GM23338 (cell line): Measurements from ENCODE around the gene CACNG6. TPM values are rescaled to one million over a fixed set of nuclear protein-coding genes. Genes with fewer than 3 reads are reported as not detected.
A peak's percentile ranks its signal among the peaks of the same experiment; 100 is the strongest.

ENCODE experiments used
- ATAC-seq: fragments of 200-7000 bp; cut with Tn5 transposase; 3 replicates; pipeline ENCODE4 v1.9.1; 2020
- DNase-seq: peaks from one replicate; pipeline ENCODE4 v3.0.0-alpha.2; 2015; ENCODE audit warnings: low spot score
- H2AFZ ChIP-seq: fragments of 200-600 bp; sonication (generic); 2 replicates; pipeline ENCODE4 v1.8.0; 2016; ENCODE audit warnings: antibody characterized with exemption, mild to moderate bottlenecking, moderate library complexity
- H3F3A ChIP-seq: fragments of 200-600 bp; sonication (generic); replicated peaks from 2 replicates; pipeline ENCODE4 v1.8.0; 2017; ENCODE audit warnings: antibody characterized with exemption, mixed run types, low read depth
- H3K27ac ChIP-seq: fragments of 200-600 bp; sonication (generic); 2 replicates; pipeline ENCODE4 v1.6.1; 2016; ENCODE audit warnings: low read depth
- H3K27me3 ChIP-seq: fragments of 200-600 bp; sonication (generic); 2 replicates; pipeline ENCODE4 v1.8.0; 2016; ENCODE audit warnings: mild to moderate bottlenecking, mixed run types, moderate library complexity; ENCODE audit not compliant: insufficient read depth
- H3K36me3 ChIP-seq: fragments of 200-600 bp; sonication (generic); 2 replicates; pipeline ENCODE4 v1.8.0; 2016; ENCODE audit warnings: mild to moderate bottlenecking; ENCODE audit not compliant: insufficient read depth
- H3K4me1 ChIP-seq: fragments of 200-600 bp; sonication (generic); 2 replicates; pipeline ENCODE4 v1.8.0; 2016; ENCODE audit warnings: mild to moderate bottlenecking, moderate library complexity; ENCODE audit not compliant: insufficient read depth
- H3K4me2 ChIP-seq: fragments of 200-600 bp; sonication (generic); 2 replicates; pipeline ENCODE4 v1.7.1; 2017; ENCODE audit warnings: mixed run types
- H3K4me3 ChIP-seq: fragments of 200-600 bp; sonication (generic); 2 replicates; pipeline ENCODE4 v1.6.1; 2016; ENCODE audit warnings: mixed run types
- H3K79me2 ChIP-seq: fragments of 200-600 bp; sonication (generic); replicated peaks from 2 replicates; pipeline ENCODE4 v1.8.0; 2017; ENCODE audit warnings: mild to moderate bottlenecking; ENCODE audit not compliant: insufficient read depth
- H3K9me2 ChIP-seq: fragments of 200-600 bp; sonication (generic); 2 replicates; pipeline ENCODE4 v1.8.0; 2017; ENCODE audit not compliant: insufficient read depth
- H4K20me1 ChIP-seq: fragments of 200-600 bp; sonication (generic); replicated peaks from 2 replicates; pipeline ENCODE4 v1.8.0; 2017; ENCODE audit warnings: mild to moderate bottlenecking; ENCODE audit not compliant: insufficient read depth
- H3K27ac Mint-ChIP-seq: 2 replicates; pipeline ENCODE4 v1.8.0; 2020; ENCODE audit warnings: inconsistent platforms, mild to moderate bottlenecking, moderate library complexity, mixed read lengths
- H3K27me3 Mint-ChIP-seq: 3 replicates; pipeline ENCODE4 v1.8.0; 2022; ENCODE audit warnings: low read depth, mild to moderate bottlenecking, moderate library complexity, mixed read lengths, inconsistent platforms; ENCODE audit not compliant: insufficient read depth, poor library complexity
- H3K36me3 Mint-ChIP-seq: 3 replicates; pipeline ENCODE4 v1.8.0; 2021; ENCODE audit warnings: low read depth, mild to moderate bottlenecking, inconsistent platforms, moderate library complexity, mixed read lengths
- H3K4me1 Mint-ChIP-seq: 3 replicates; pipeline ENCODE4 v1.8.0; 2020; ENCODE audit warnings: mild to moderate bottlenecking, inconsistent platforms, mixed read lengths
- H3K4me3 Mint-ChIP-seq: 3 replicates; pipeline ENCODE4 v1.8.0; 2021; ENCODE audit warnings: moderate library complexity, mild to moderate bottlenecking, inconsistent platforms, mixed read lengths
- H3K9me3 Mint-ChIP-seq: 3 replicates; pipeline ENCODE4 v1.8.0; 2020; ENCODE audit warnings: moderate library complexity, mild to moderate bottlenecking, inconsistent platforms, mixed read lengths
- CTCF ChIP-seq, 2 experiments: fragments of 200-600 bp in 1 of 2; sonication (generic) in 1 of 2; conservative IDR thresholded peaks; 2 replicates each; pipeline versions ENCODE4 v1.5.1 to v1.6.1; 2016 to 2017; ENCODE audit warnings: antibody characterized with exemption in 2 of 2, low read depth in 2 of 2, mild to moderate bottlenecking in 2 of 2, moderate library complexity in 1 of 2
- EZH2 ChIP-seq: fragments of 200-600 bp; sonication (generic); IDR thresholded peaks from one replicate; pipeline ENCODE4 v1.8.0; 2017; ENCODE audit warnings: antibody characterized with exemption, mild to moderate bottlenecking, low read depth; ENCODE audit not compliant: unreplicated experiment
- EZH2phosphoT487 ChIP-seq: fragments of 200-600 bp; sonication (generic); IDR thresholded peaks from one replicate; pipeline ENCODE4 v1.8.1; 2018; ENCODE audit warnings: antibody characterized with exemption; ENCODE audit not compliant: unreplicated experiment
- JUNB ChIP-seq: IDR thresholded peaks from one replicate; pipeline ENCODE4 v1.6.1; 2016; ENCODE audit warnings: antibody characterized with exemption; ENCODE audit not compliant: unreplicated experiment
- NANOG ChIP-seq: IDR thresholded peaks from 2 replicates; pipeline ENCODE4 v1.6.1; 2016; ENCODE audit warnings: antibody characterized with exemption, borderline replicate concordance
- POLR2AphosphoS5 ChIP-seq: IDR thresholded peaks from 2 replicates; pipeline ENCODE4 v1.6.1; 2016; ENCODE audit warnings: antibody characterized with exemption, low read depth
- REST ChIP-seq: IDR thresholded peaks from one replicate; pipeline ENCODE4 v1.6.1; 2018; ENCODE audit warnings: antibody characterized with exemption; ENCODE audit not compliant: unreplicated experiment
- STAT1 ChIP-seq: IDR thresholded peaks from one replicate; pipeline ENCODE4 v1.6.1; 2016; ENCODE audit warnings: antibody characterized with exemption; ENCODE audit not compliant: unreplicated experiment
- ZNF114 ChIP-seq: fragments of 250-450 bp; sonication (Bioruptor Pico); IDR thresholded peaks from 2 replicates; pipeline ENCODE4 v1.5.0; 2020; ENCODE audit warnings: mild to moderate bottlenecking, moderate library complexity
- ZNF331 ChIP-seq: fragments of 250-450 bp; sonication (Bioruptor Pico); IDR thresholded peaks from 2 replicates; pipeline ENCODE4 v1.5.0; 2020; ENCODE audit warnings: low read depth, mild to moderate bottlenecking, moderate library complexity
- ZNF462 ChIP-seq: fragments of 250-450 bp; sonication (Bioruptor Pico); IDR thresholded peaks from 2 replicates; pipeline ENCODE4 v1.5.0; 2020; ENCODE audit warnings: mild to moderate bottlenecking, moderate library complexity
- polyA plus RNA-seq: library from polyadenylated mRNA; unstranded; fragments of >200 nt; fragmentation: Nextera tagmentation; extraction: Ambion mirVana; gene quantifications from 2 replicates; pipeline ENCODE4 v1.2.1, GENCODE V29; 2016
- total RNA-seq: library from RNA; depleted of rRNA; stranded (reverse); fragments of >200 nt; shearing (Covaris generic); gene quantifications from 2 replicates; pipeline ENCODE4 v1.2.3, GENCODE V29; 2014
- TF ChIP-seq, protein P1 (sequence below): IDR thresholded peaks from 2 replicates; pipeline ENCODE4 v1.6.1; 2016; ENCODE audit warnings: antibody characterized with exemption

CACNG6 gene
- total and polyA plus RNA-seq, 2 experiments from 2014 or later = 0.38 to 1.5 TPM

GRCh38 chr19:53944933-53945332 is 46.5 kb upstream of the CACNG6 start:
- no peaks in the 10 kb centered on the region for H3K9me3 Mint-ChIP-seq
- Histone ChIP-seq H3K27ac (no peak overlapping the region; the same call in 1 of the 2 replicates), H4K20me1 (no peaks in the 10 kb centered on the region), H3K79me2 (no peaks in the 10 kb centered on the region), H2AFZ (no peak overlapping the region), H3K36me3 (no peaks in the 10 kb centered on the region), H3F3A (peaks cover 21% of the 10 kb centered on the region), H3K9me2 (no peaks in the 10 kb centered on the region), H3K4me3 (peak overlapping the region; percentile 42; the same call in 1 of the 2 replicates), H3K4me2 (peak overlapping the region; percentile 87), H3K4me1 (peaks cover 16% of the 10 kb centered on the region), H3K27me3 (no peaks in the 10 kb centered on the region)
- peaks cover 18% of the 10 kb centered on the region for H3K27me3 Mint-ChIP-seq
- TF ChIP-seq CTCF (conservative IDR thresholded peaks at IDR 0.05; ENCODE audit: low read depth in 2 of 2) = no peak
- TF ChIP-seq ZNF331 (CRISPR knock-in tag) = no peak
- no peak for TF ChIP-seq ZNF462 (CRISPR knock-in tag)
- TF ChIP-seq EZH2phosphoT487 = no peak
- TF ChIP-seq, protein P1, sequence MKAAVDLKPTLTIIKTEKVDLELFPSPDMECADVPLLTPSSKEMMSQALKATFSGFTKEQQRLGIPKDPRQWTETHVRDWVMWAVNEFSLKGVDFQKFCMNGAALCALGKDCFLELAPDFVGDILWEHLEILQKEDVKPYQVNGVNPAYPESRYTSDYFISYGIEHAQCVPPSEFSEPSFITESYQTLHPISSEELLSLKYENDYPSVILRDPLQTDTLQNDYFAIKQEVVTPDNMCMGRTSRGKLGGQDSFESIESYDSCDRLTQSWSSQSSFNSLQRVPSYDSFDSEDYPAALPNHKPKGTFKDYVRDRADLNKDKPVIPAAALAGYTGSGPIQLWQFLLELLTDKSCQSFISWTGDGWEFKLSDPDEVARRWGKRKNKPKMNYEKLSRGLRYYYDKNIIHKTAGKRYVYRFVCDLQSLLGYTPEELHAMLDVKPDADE = no peak
- TF ChIP-seq STAT1 = no peak
- TF ChIP-seq ZNF114 (CRISPR knock-in tag) = no peak
- TF ChIP-seq NANOG = no peak
- no peak for TF ChIP-seq REST
- TF ChIP-seq EZH2 = no peak
- TF ChIP-seq JUNB = no peak
- TF ChIP-seq POLR2AphosphoS5 = no peak
- ATAC-seq = no peak
- peaks cover 31% of the 10 kb centered on the region for H3K4me1 Mint-ChIP-seq
- H3K4me3 Mint-ChIP-seq = peak overlapping the region; percentile 73; the same call in 1 of the 3 replicates
- H3K27ac Mint-ChIP-seq = no peak overlapping the region
- peaks cover 8% of the 10 kb centered on the region for H3K36me3 Mint-ChIP-seq
- no peak for DNase-seq
